ENCODE results near the gene JAK1.
"Not testable (repeated sequence)": the region's sequence is repeated elsewhere in the genome, so short reads cannot be mapped to it uniquely, and the experiment has no call there.

Gene JAK1

GRCh38 chr1:64933296-64934070, 32.9 kb downstream of the JAK1 start:
- peaks cover 81% of the 10 kb centered on the region for H4K20me1 ChIP-seq (ENCODE audit: insufficient read depth, low read length)
- H3K9me3 ChIP-seq (ENCODE audit: insufficient read depth, low read length) = no peaks in the 10 kb centered on the region
- no peaks in the 10 kb centered on the region for H3K27me3 ChIP-seq (ENCODE audit: low read depth, low read length)
- TF ChIP-seq, protein P1, sequence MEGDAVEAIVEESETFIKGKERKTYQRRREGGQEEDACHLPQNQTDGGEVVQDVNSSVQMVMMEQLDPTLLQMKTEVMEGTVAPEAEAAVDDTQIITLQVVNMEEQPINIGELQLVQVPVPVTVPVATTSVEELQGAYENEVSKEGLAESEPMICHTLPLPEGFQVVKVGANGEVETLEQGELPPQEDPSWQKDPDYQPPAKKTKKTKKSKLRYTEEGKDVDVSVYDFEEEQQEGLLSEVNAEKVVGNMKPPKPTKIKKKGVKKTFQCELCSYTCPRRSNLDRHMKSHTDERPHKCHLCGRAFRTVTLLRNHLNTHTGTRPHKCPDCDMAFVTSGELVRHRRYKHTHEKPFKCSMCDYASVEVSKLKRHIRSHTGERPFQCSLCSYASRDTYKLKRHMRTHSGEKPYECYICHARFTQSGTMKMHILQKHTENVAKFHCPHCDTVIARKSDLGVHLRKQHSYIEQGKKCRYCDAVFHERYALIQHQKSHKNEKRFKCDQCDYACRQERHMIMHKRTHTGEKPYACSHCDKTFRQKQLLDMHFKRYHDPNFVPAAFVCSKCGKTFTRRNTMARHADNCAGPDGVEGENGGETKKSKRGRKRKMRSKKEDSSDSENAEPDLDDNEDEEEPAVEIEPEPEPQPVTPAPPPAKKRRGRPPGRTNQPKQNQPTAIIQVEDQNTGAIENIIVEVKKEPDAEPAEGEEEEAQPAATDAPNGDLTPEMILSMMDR (IDR thresholded peaks at IDR 0.05; ENCODE audit: low read depth, low read length) = no peak
- TF ChIP-seq EZH2phosphoT487 (IDR thresholded peaks at IDR 0.05; ENCODE audit: low read depth) = no peak
- no peak overlapping the region for H3K9ac ChIP-seq (ENCODE audit: low read length)
- H2AFZ ChIP-seq (ENCODE audit: low read depth, low read length) = no peak overlapping the region
- H3K4me2 ChIP-seq (ENCODE audit: low read length) = peak overlapping the region; percentile 61
- peak overlapping the region; percentile 11 for H3K4me3 ChIP-seq (ENCODE audit: low read length)
- no peak overlapping the region for H3K27ac ChIP-seq (ENCODE audit: low read length)
- peaks cover 88% of the 10 kb centered on the region for H3K79me2 ChIP-seq (ENCODE audit: low read length)
- H3K4me1 ChIP-seq (ENCODE audit: low read length) = peaks cover 27% of the 10 kb centered on the region
- H3K36me3 ChIP-seq (replicated peaks; ENCODE audit: low read depth, low read length) = peaks cover 5% of the 10 kb centered on the region

DNA sequence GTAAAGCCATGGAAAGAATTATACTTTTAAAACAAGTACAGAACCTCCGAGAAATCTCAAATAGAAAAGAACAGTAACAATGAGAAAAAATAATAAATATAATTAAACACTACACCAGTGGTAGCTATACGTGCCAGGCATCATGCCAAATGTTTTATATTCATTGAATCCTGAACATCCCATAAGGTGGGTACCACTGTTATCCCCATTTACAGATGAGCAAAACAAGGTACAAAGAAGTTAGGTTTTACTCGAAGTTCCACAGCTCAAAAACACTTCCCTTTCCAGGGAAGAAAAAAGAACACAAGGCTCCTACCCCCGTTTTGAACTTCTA, 33.4 kb downstream of the JAK1 start:
- H3K79me2 ChIP-seq (ENCODE audit: low read length) = peaks cover 88% of the 10 kb centered on the region
- peak overlapping the region; percentile 61 for H3K4me2 ChIP-seq (ENCODE audit: low read length)
- TF ChIP-seq, protein P1 (IDR thresholded peaks at IDR 0.05; ENCODE audit: low read depth, low read length) = no peak
- TF ChIP-seq EZH2phosphoT487 (IDR thresholded peaks at IDR 0.05; ENCODE audit: low read depth) = no peak
- H3K36me3 ChIP-seq (replicated peaks; ENCODE audit: low read depth, low read length) = peaks cover 5% of the 10 kb centered on the region
- peak overlapping the region; percentile 11; the same call in 1 of the 2 replicates for H3K4me3 ChIP-seq (ENCODE audit: low read length)
- H4K20me1 ChIP-seq (ENCODE audit: insufficient read depth, low read length) = peaks cover 83% of the 10 kb centered on the region
- H2AFZ ChIP-seq (ENCODE audit: low read depth, low read length) = no peak overlapping the region
- peaks cover 27% of the 10 kb centered on the region for H3K4me1 ChIP-seq (ENCODE audit: low read length)
- H3K9ac ChIP-seq (ENCODE audit: low read length) = no peak overlapping the region
- H3K27me3 ChIP-seq (ENCODE audit: low read depth, low read length) = no peaks in the 10 kb centered on the region
- H3K9me3 ChIP-seq (ENCODE audit: insufficient read depth, low read length) = no peaks in the 10 kb centered on the region
- no peak overlapping the region for H3K27ac ChIP-seq (ENCODE audit: low read length)

DNA sequence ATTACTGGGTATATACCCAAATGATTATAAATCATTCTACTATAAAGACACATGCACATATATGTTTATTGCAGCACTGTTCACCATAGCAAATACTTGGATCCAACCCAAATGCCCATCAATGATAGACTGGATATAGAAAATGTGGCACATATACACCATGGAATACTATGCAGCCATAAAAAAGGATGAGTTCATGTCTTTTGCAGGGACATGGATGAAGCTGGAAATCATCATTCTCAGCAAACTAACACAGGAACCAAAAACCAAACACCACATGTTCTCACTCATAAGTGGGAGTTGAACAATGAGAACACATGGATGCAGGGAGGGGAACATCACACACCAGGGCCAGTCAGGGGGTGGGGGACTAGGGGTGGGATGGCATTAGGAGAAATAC, 35.7 kb downstream of the JAK1 start:
- Histone ChIP-seq H3K79me2 (ENCODE audit: low read length) (peaks cover 88% of the 10 kb centered on the region), H3K4me1 (ENCODE audit: low read length) (peaks cover 22% of the 10 kb centered on the region), H4K20me1 (ENCODE audit: insufficient read depth, low read length) (peaks cover 85% of the 10 kb centered on the region)
- H3K27me3 ChIP-seq (ENCODE audit: low read depth, low read length); H3K4me3 ChIP-seq (ENCODE audit: low read length); H3K27ac ChIP-seq (ENCODE audit: low read length); H3K9me3 ChIP-seq (ENCODE audit: insufficient read depth, low read length); H3K9ac ChIP-seq (ENCODE audit: low read length); H3K36me3 ChIP-seq (replicated peaks; ENCODE audit: low read depth, low read length); H3K4me2 ChIP-seq (ENCODE audit: low read length); H2AFZ ChIP-seq (ENCODE audit: low read depth, low read length): not testable (repeated sequence)

GRCh38 chr1:64929221-64929620, 37.1 kb downstream of the JAK1 start:
- Histone ChIP-seq H3K36me3 (replicated peaks; ENCODE audit: low read depth, low read length) (peaks cover 5% of the 10 kb centered on the region), H4K20me1 (ENCODE audit: insufficient read depth, low read length) (peaks cover 85% of the 10 kb centered on the region), H3K27me3 (ENCODE audit: low read depth, low read length) (no peaks in the 10 kb centered on the region), H3K9ac (ENCODE audit: low read length) (no peak overlapping the region), H3K4me3 (ENCODE audit: low read length) (no peak overlapping the region), H2AFZ (ENCODE audit: low read depth, low read length) (no peak overlapping the region), H3K4me1 (ENCODE audit: low read length) (peaks cover 18% of the 10 kb centered on the region), H3K79me2 (ENCODE audit: low read length) (peaks cover 88% of the 10 kb centered on the region), H3K9me3 (ENCODE audit: insufficient read depth, low read length) (no peaks in the 10 kb centered on the region), H3K4me2 (ENCODE audit: low read length) (no peak overlapping the region), H3K27ac (ENCODE audit: low read length) (no peak overlapping the region)
- TF ChIP-seq, protein P1 (IDR thresholded peaks at IDR 0.05; ENCODE audit: low read depth, low read length) = no peak
- no peak for TF ChIP-seq EZH2phosphoT487 (IDR thresholded peaks at IDR 0.05; ENCODE audit: low read depth)

All from OCI-LY3 (cell line).